SK-N-MC (cell line): ENCODE results near the gene ZNF787.
A peak's percentile ranks its signal among the peaks of the same experiment; 100 is the strongest.

Experiments
- DNase-seq: peaks from one replicate; pipeline ENCODE4 v3.0.0-alpha.2; 2011; ENCODE audit warnings: low read depth, low spot score
- H3K27ac ChIP-seq: fragments of 200-600 bp; sonication (generic); 2 replicates; pipeline ENCODE4 v1.5.1; 2016; ENCODE audit warnings: mixed run types
- H3K36me3 ChIP-seq: fragments of 200-600 bp; sonication (generic); 2 replicates; pipeline ENCODE4 v1.6.1; 2017; ENCODE audit warnings: antibody characterized with exemption, low read length, mixed read lengths; ENCODE audit not compliant: insufficient read depth
- H3K4me3 ChIP-seq: fragments of 200-600 bp; sonication (generic); 2 replicates; pipeline ENCODE4 v1.5.1; 2016
- H3K9ac ChIP-seq: fragments of 200-600 bp; sonication (generic); 2 replicates; pipeline ENCODE4 v1.8.0; 2017; ENCODE audit warnings: mixed run types, mixed read lengths; ENCODE audit not compliant: insufficient read length
- H3K9me3 ChIP-seq: fragments of 200-600 bp; sonication (generic); 2 replicates; pipeline ENCODE4 v1.6.1; 2017; ENCODE audit warnings: low read depth, mild to moderate bottlenecking, antibody characterized with exemption, low read length, moderate library complexity, mixed read lengths
- EZH2 ChIP-seq: fragments of 200-600 bp; sonication (generic); IDR thresholded peaks from one replicate; pipeline ENCODE4 v1.6.1; 2017; ENCODE audit warnings: antibody characterized with exemption
- FOXP2 ChIP-seq: optimal IDR thresholded peaks from 2 replicates; pipeline ENCODE3; 2011; ENCODE audit warnings: mild to moderate bottlenecking, moderate library complexity; ENCODE audit not compliant: insufficient read depth; ENCODE audit errors: extremely low read length, control extremely low read depth
- POLR2AphosphoS5 ChIP-seq: IDR thresholded peaks from 2 replicates; pipeline ENCODE4 v1.6.1; 2012; ENCODE audit warnings: mild to moderate bottlenecking, low read depth, low read length, borderline replicate concordance

Gene ZNF787

DNA sequence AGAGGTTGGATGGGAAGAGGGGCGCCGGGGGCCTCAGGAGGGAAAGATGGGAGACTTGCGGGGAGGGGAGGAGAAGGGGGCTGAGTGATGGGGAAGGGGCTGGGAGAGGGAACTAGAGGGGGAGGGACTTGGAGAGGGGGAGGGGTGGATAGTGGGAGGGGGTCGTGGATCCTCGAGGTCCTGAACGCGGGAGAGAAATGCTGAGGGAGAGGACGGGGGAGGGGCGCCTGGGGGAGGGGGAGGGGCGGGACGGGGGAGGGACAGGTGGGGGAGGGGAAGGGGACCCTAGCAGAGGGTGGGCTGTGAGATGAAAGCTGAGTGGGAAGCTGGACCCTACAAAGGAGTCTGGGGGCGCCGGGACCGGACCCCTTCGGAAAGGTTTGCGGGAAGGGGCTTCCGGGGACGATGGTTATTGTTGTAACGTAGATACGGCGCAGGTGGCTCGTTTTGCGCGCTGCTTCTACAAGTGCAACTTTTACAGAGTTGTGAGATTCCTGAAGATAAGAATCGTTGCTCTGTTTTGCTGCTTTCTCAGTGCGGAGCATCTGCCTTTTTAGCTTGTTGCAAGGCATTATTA, 20.4 kb upstream of the ZNF787 start:
- no peak for DNase-seq
- Histone ChIP-seq H3K27ac (0 out of 2 replicates have a peak overlapping the region, but pooled peaks have one; percentile 42), H3K9me3 (no peaks in the 10 kb centered on the region), H3K9ac (peak overlapping the region; percentile 59), H3K4me3 (peak overlapping the region; percentile 82), H3K36me3 (no peaks in the 10 kb centered on the region; the same call in 1 of the 2 replicates)
- TF ChIP-seq EZH2, result no peak
- no peak for TF ChIP-seq POLR2AphosphoS5
- no peak for TF ChIP-seq FOXP2

DNA sequence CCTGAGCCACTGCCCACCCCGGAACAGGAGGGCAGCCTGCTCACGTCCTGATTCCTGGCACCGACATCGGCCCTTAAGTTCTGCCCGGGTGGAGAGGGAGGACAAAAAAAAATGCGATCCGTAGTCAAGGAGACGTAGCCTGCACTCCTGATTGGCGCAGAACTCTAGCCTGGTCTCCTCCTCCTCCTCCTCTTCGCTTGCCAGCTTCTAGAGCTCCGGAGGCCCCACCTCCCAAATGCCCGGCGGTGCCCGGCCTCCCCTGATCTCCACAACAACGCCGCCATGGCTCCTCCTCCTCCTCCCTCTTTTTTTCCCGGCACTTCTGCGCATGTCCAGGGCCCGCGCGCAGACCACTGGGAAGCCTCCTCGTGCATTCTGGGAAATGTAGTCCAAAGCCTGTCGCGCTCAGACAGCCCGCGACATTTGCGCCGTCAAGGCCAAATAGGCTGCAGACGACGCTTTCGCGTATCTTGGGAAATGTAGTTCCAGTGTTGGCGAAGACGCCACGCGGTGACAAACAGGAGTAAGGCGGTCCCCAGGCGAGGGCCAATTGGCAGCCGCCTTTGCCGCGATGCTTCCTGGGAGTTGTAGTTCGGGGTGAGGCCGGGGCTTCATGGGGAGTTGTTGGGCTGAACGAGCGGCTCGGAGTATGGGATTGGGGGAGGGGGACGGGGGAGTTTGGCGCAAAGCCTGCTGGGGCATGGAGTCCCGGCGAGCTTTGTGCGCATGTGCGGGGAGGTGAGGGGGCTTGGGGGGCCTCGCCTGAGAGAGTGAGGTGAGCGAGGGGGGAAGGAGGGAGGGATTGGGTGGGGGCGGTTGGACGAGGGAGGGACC, 19.7 kb upstream of the ZNF787 start, which contains the start of gene ZNF444:
TSS of gene ZNF444 (plus strand) at position 705 of the 834 bp plus-strand sequence. CDS start 5,625 bp downstream, outside the sequence.
- peak; percentile 64; the same call in 1 of the 2 replicates for TF ChIP-seq POLR2AphosphoS5
- no peak for TF ChIP-seq EZH2
- Histone ChIP-seq H3K27ac (peak within 1 kb of the TSS; percentile 95), H3K4me3 (peak within 1 kb of the TSS; percentile 82), H3K9ac (peak within 1 kb of the TSS; percentile 76), H3K9me3 (no peaks in the 10 kb centered on the region), H3K36me3 (no peaks in the 10 kb centered on the region; the same call in 1 of the 2 replicates)
- DNase-seq, result peak; percentile 93

DNA sequence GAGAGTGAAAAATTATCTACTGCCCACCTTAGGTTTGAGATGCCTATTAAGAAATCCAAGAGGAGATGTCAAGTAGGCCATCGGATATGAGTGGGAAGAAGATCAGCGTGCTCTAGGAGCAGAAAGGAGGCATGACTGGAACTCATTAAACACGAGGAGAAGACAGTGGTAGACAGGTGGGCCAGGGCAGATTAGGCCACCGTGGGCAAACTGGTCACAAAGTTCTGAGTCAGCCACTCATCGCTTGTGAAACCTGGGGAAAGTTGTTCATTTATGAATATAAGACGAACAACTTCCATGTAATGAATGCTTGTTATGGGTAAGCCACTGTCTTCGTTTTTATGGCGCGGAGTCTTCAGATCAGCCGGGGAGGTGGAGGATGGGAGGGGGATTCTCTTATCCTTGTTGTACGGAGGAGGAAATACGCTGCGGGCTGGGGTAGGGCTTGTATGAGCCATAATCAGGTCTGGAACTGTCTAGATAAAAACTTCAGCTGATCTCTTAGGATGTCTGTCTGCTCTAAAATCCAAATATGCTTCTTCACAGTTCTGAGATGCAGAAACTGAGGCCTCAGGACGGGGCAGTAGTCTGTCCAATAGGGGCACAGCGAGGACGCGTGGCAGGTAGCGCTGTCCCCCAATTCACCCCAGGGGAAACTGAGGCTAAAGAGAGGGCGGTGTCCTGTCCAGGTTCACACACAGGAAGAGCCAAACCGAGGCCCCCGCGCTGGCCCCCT, 18.9 kb upstream of the ZNF787 start:
- Histone ChIP-seq H3K9me3 (no peaks in the 10 kb centered on the region), H3K36me3 (no peaks in the 10 kb centered on the region), H3K4me3 (peak overlapping the region; percentile 82), H3K27ac (no peak overlapping the region), H3K9ac (peak overlapping the region; percentile 46)
- no peak for TF ChIP-seq POLR2AphosphoS5
- TF ChIP-seq EZH2, result no peak
- TF ChIP-seq FOXP2, result no peak
- DNase-seq, result no peak

DNA sequence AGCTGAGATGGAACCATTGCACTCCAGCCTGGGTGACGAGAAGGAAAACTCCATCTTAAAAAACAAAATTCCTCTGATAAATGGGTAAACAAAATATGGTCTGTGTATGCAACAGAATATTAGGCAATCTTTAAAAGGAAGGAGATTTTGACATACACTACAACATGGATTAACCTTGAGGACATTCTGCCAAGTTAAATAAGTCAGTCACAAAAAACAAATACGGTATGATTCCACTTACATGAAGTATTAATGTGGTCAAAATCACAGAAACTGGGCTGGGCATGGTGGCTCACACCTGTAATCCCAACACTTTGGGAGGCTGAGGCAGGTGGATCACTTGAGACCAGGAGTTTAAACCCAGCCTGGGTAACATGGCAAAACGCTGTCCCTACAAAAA, 17.0 kb upstream of the ZNF787 start:
- Histone ChIP-seq H3K9me3 (no peaks in the 10 kb centered on the region), H3K4me3 (no peak overlapping the region), H3K27ac (no peak overlapping the region), H3K36me3 (no peaks in the 10 kb centered on the region), H3K9ac (no peak overlapping the region)
- no peak for DNase-seq
- TF ChIP-seq FOXP2 (no peak), EZH2 (no peak), POLR2AphosphoS5 (no peak)

DNA sequence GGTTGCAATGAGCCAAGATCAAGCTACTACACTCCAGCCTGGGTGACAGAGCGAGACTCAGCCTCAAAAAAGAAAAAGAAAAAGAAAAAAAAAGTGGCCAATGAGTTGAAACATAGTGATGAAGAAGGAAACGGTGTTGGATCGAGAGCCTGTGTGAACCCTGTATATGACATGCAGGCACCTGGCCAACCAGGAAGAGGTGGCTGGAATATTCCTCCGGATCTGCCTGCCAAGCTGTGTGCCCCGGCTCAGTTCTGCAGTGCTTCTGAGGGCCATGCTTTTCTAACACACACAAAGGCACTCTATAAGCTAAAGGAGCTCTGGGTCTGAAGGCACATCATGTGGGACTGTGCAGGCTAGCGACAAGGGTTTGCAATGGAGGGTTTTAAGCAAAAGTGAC, 16.3 kb upstream of the ZNF787 start:
- no peak for DNase-seq
- Histone ChIP-seq H3K36me3 (no peaks in the 10 kb centered on the region), H3K9me3 (no peaks in the 10 kb centered on the region), H3K9ac (no peak overlapping the region), H3K27ac (no peak overlapping the region), H3K4me3 (no peak overlapping the region)
- TF ChIP-seq POLR2AphosphoS5 (no peak), FOXP2 (no peak), EZH2 (no peak)

GRCh38 chr19:56136362-56136761, 15.3 kb upstream of the ZNF787 start:
- Histone ChIP-seq H3K9ac (no peak overlapping the region), H3K4me3 (no peak overlapping the region), H3K27ac (no peak overlapping the region), H3K36me3 (no peaks in the 10 kb centered on the region), H3K9me3 (no peaks in the 10 kb centered on the region)
- no peak for DNase-seq
- TF ChIP-seq POLR2AphosphoS5 (no peak), EZH2 (no peak), FOXP2 (no peak)

- no peak overlapping the region; the same call in 1 of the 2 replicates for H3K27ac ChIP-seq
- H3K4me3 ChIP-seq, result no peak overlapping the region
- no peak overlapping the region for H3K9ac ChIP-seq
- no peaks in the 10 kb centered on the region for H3K9me3 ChIP-seq
- DNase-seq, result no peak
- no peaks in the 10 kb centered on the region for H3K36me3 ChIP-seq
- TF ChIP-seq EZH2 (no peak), FOXP2 (no peak), POLR2AphosphoS5 (no peak)
Measured at GRCh38 chr19:56134654-56134921, 13.5 kb upstream of the ZNF787 start.

- H3K9ac ChIP-seq, result peak overlapping the region; percentile 48
Measured at GRCh38 chr19:56133858-56134653, 13.0 kb upstream of the ZNF787 start.

More at GRCh38 chr19:56133858-56134653, 13.0 kb upstream of the ZNF787 start:
- Histone ChIP-seq H3K4me3 (peak overlapping the region; percentile 55), H3K27ac (peak overlapping the region; percentile 82), H3K9me3 (no peaks in the 10 kb centered on the region), H3K36me3 (no peaks in the 10 kb centered on the region)
- peak; percentile 26 for DNase-seq
- TF ChIP-seq EZH2, result no peak
- no peak for TF ChIP-seq FOXP2
- TF ChIP-seq POLR2AphosphoS5, result no peak
